Erythroblast (primary cell): ENCODE results near the gene HUNK.

Experiments
- GATA1 ChIP-seq: IDR thresholded peaks from 2 replicates; pipeline ENCODE4 v1.6.1; 2011; ENCODE audit warnings: low read depth, mild to moderate bottlenecking, control low read depth, low read length, moderate library complexity
- POLR2A ChIP-seq: IDR thresholded peaks from 2 replicates; pipeline ENCODE4 v1.6.1; 2011; ENCODE audit warnings: mild to moderate bottlenecking, low read length

DNA sequence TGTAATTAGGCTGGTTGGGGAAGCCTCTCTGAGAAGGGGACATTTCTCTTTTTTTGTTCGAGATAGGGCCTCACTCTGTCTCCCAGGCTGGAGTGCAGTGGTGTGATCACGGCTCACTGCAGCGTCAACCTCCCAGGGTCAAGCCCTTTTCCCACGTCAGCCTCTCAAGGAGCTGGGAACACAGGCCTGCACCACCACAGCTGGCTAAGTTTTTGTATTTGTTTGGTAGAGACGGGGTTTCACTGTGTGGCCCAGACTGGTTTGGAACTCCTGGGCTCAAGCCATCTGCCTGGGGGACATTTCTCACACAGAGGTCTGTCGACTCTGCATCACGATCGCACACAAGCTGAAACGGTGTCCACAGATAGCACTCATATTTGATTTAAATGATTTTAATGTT is 39.7 kb downstream of the HUNK start:
- no peak for TF ChIP-seq POLR2A
- TF ChIP-seq GATA1: no peak
